H9 (cell line): ENCODE data around the gene TJP3. TPM values are rescaled to one million over a fixed set of nuclear protein-coding genes. Genes with fewer than 3 reads are reported as not detected.
A peak's percentile ranks its signal among the peaks of the same experiment; 100 is the strongest.

Experiments
- DNase-seq: peaks from one replicate; pipeline ENCODE4 v3.0.0-alpha.2; 2017
- H2AFZ ChIP-seq: one replicate; pipeline ENCODE4 v1.6.1; 2013; ENCODE audit warnings: mild to moderate bottlenecking, low read length, control low read depth, moderate library complexity
- H2AK5ac ChIP-seq: 2 replicates; pipeline ENCODE4 v1.6.1; 2013; ENCODE audit warnings: low read length, control low read depth, mixed read lengths; ENCODE audit not compliant: insufficient read length
- H2BK120ac ChIP-seq: one replicate; pipeline ENCODE4 v1.6.1; 2013; ENCODE audit warnings: low read depth, mild to moderate bottlenecking, low read length, control low read depth, inconsistent platforms; ENCODE audit not compliant: poor library complexity, severe bottlenecking
- H2BK12ac ChIP-seq: 2 replicates; pipeline ENCODE4 v1.6.1; 2013; ENCODE audit warnings: low read length, control low read depth, mixed read lengths, low read depth; ENCODE audit not compliant: insufficient read length
- H2BK15ac ChIP-seq: 2 replicates; pipeline ENCODE4 v1.6.1; 2013; ENCODE audit warnings: low read depth, low read length, control low read depth
- H2BK20ac ChIP-seq: one replicate; pipeline ENCODE4 v1.6.1; 2013; ENCODE audit warnings: low read depth, mild to moderate bottlenecking, low read length, control low read depth, inconsistent platforms; ENCODE audit not compliant: poor library complexity, severe bottlenecking
- H2BK5ac ChIP-seq: 2 replicates; pipeline ENCODE4 v1.6.1; 2013; ENCODE audit warnings: low read length, control low read depth, mixed read lengths; ENCODE audit not compliant: insufficient read length
- H3K14ac ChIP-seq: 2 replicates; pipeline ENCODE4 v1.6.1; 2013; ENCODE audit warnings: low read length, control low read depth; ENCODE audit not compliant: insufficient read depth
- H3K18ac ChIP-seq: 2 replicates; pipeline ENCODE4 v1.6.1; 2013; ENCODE audit warnings: low read depth, mild to moderate bottlenecking, mixed read lengths, low read length, control low read depth; ENCODE audit not compliant: insufficient read length
- H3K23ac ChIP-seq: 2 replicates; pipeline ENCODE4 v1.6.1; 2013; ENCODE audit warnings: low read length, control low read depth, mixed read lengths, low read depth; ENCODE audit not compliant: insufficient read length
- H3K23me2 ChIP-seq: 2 replicates; pipeline ENCODE4 v1.6.1; 2013; ENCODE audit warnings: low read depth, mild to moderate bottlenecking, mixed read lengths, low read length, control low read depth; ENCODE audit not compliant: insufficient read length, poor library complexity, severe bottlenecking
- H3K27ac ChIP-seq: 2 replicates; pipeline ENCODE4 v1.5.1; 2013; ENCODE audit warnings: low read length, control low read depth, mixed read lengths, low read depth; ENCODE audit not compliant: insufficient read length
- H3K27me3 ChIP-seq: 2 replicates; pipeline ENCODE4 v1.6.1; 2013; ENCODE audit warnings: low read length, control low read depth, inconsistent platforms; ENCODE audit not compliant: insufficient read depth
- H3K4ac ChIP-seq: 2 replicates; pipeline ENCODE4 v1.6.1; 2013; ENCODE audit warnings: low read depth, mild to moderate bottlenecking, control low read depth, inconsistent platforms, low read length, moderate library complexity
- H3K4me1 ChIP-seq: 2 replicates; pipeline ENCODE4 v1.6.1; 2013; ENCODE audit warnings: low read length, control low read depth, inconsistent platforms; ENCODE audit not compliant: insufficient read depth
- H3K4me2 ChIP-seq: 2 replicates; pipeline ENCODE4 v1.6.1; 2013; ENCODE audit warnings: low read length, control low read depth, mixed read lengths; ENCODE audit not compliant: insufficient read length, insufficient read depth
- H3K56ac ChIP-seq: 2 replicates; pipeline ENCODE4 v1.6.1; 2013; ENCODE audit warnings: low read depth, mild to moderate bottlenecking, mixed read lengths, low read length, control low read depth; ENCODE audit not compliant: insufficient read length
- H3K79me1 ChIP-seq: 2 replicates; pipeline ENCODE4 v1.6.1; 2013; ENCODE audit warnings: low read depth, mild to moderate bottlenecking, moderate library complexity, low read length, control low read depth, inconsistent platforms; ENCODE audit not compliant: insufficient read depth, poor library complexity, severe bottlenecking
- H3K79me2 ChIP-seq: 2 replicates; pipeline ENCODE4 v1.6.1; 2013; ENCODE audit warnings: low read length, control low read depth, inconsistent platforms; ENCODE audit not compliant: insufficient read depth
- H3K9ac ChIP-seq: 2 replicates; pipeline ENCODE4 v1.6.1; 2013; ENCODE audit warnings: low read length, control low read depth, mixed read lengths; ENCODE audit not compliant: insufficient read length; ENCODE audit errors: extremely low read depth
- H3K9me3 ChIP-seq: one replicate; pipeline ENCODE4 v1.6.1; 2013; ENCODE audit warnings: low read depth, low read length, inconsistent platforms; ENCODE audit not compliant: control insufficient read depth
- H3T11ph ChIP-seq: one replicate; pipeline ENCODE4 v1.6.1; 2013; ENCODE audit warnings: mild to moderate bottlenecking, low read length, control low read depth, inconsistent platforms
- H4K20me1 ChIP-seq: one replicate; pipeline ENCODE4 v1.6.1; 2013; ENCODE audit not compliant: control insufficient read depth, insufficient read length, insufficient read depth
- H4K5ac ChIP-seq: 2 replicates; pipeline ENCODE4 v1.6.1; 2013; ENCODE audit warnings: low read depth, mild to moderate bottlenecking, mixed read lengths, low read length, control low read depth; ENCODE audit not compliant: insufficient read length
- H4K8ac ChIP-seq: replicated peaks from 2 replicates; pipeline ENCODE4 v1.6.1; 2013; ENCODE audit warnings: low read length, control low read depth, mixed read lengths, low read depth; ENCODE audit not compliant: insufficient read length
- H4K91ac ChIP-seq: 2 replicates; pipeline ENCODE4 v1.6.1; 2013; ENCODE audit warnings: low read depth, mild to moderate bottlenecking, moderate library complexity, mixed read lengths, low read length, control low read depth; ENCODE audit not compliant: insufficient read length
- H3K27ac Mint-ChIP-seq, 3 experiments: 2 replicates in 2 of 3; 3 replicates in 1 of 3; pipeline ENCODE4 v1.8.0; 2020 to 2021; ENCODE audit warnings: mixed read lengths in 3 of 3, mild to moderate bottlenecking in 1 of 3, moderate library complexity in 1 of 3
- H3K27me3 Mint-ChIP-seq: 2 replicates; pipeline ENCODE4 v1.8.0; 2021; ENCODE audit warnings: low read depth, mild to moderate bottlenecking, moderate library complexity, mixed read lengths
- H3K36me3 Mint-ChIP-seq, 3 experiments: 2 replicates in 2 of 3; 3 replicates in 1 of 3; pipeline ENCODE4 v1.8.0; 2020 to 2021; ENCODE audit warnings: low read depth in 3 of 3, mixed read lengths in 3 of 3; ENCODE audit not compliant: insufficient read depth in 1 of 3
- H3K4me1 Mint-ChIP-seq, 2 experiments: 2 replicates each; pipeline ENCODE4 v1.8.0; 2020; ENCODE audit warnings: mixed read lengths in 2 of 2
- H3K4me3 Mint-ChIP-seq, 2 experiments: 2 replicates in 1 of 2; 3 replicates in 1 of 2; pipeline ENCODE4 v1.8.0; 2020 to 2021; ENCODE audit warnings: mild to moderate bottlenecking in 2 of 2, mixed read lengths in 2 of 2, moderate library complexity in 1 of 2
- H3K9me3 Mint-ChIP-seq, 2 experiments: 2 replicates in 1 of 2; 3 replicates in 1 of 2; pipeline ENCODE4 v1.8.0; 2020; ENCODE audit warnings: mild to moderate bottlenecking in 2 of 2, mixed read lengths in 2 of 2, moderate library complexity in 1 of 2
- WGBS: extraction: QIAGEN DNeasy Blood & Tissue Kit; methylation state at CpG from one replicate; pipeline ENCODE4 v1.1.7; 2013; ENCODE audit warnings: missing lambda C conversion rate, low lambda C conversion rate, mixed read lengths; ENCODE audit not compliant: insufficient read length; ENCODE audit errors: extremely low coverage; 5-methylcytosine and 5-hydroxymethylcytosine counted together
- total RNA-seq: library from RNA; stranded (reverse); gene quantifications from 2 replicates; pipeline ENCODE4 v1.2.1, GENCODE V29; 2021
- TF ChIP-seq, protein P1 (sequence below): fragments of 200-600 bp; sonication (generic); conservative IDR thresholded peaks from 3 replicates; pipeline ENCODE4 v1.8.0; 2021; ENCODE audit warnings: antibody characterized with exemption, mild to moderate bottlenecking

TJP3 gene
- total RNA-seq, 1 experiment from 2014 or later: 27.3 TPM

DNA sequence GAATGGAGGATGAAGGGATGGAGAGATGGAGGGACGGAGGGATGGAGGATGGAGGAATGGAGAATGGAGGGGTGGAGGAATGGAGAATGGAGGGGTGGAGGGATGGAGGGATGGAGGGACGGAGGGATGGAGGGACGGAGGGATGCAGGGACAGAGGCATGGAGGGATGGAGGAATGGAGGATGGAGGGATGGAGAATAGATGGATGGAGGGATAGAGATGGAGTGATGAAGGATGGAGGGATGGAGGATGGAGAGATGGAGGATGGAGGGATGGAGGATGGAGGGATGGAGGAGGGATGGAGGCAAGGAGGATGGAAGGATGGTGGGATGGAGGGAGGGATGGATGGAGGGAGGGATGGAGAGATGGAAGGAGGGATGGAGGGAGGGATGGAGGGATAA is 30.0 kb upstream of the TJP3 start:
- no peak overlapping the region for H3K4me2 ChIP-seq
- Mint-ChIP-seq H3K27me3 (no peaks in the 10 kb centered on the region), H3K4me3 (no peak overlapping the region), H3K4me1 (peaks cover 21 to 25% of the 10 kb centered on the region in 2 experiments), H3K36me3 (peaks cover 3 to 8% (median 6%) of the 10 kb centered on the region in 3 experiments; a peak in 5 of 7 replicates), H3K9me3 (no peaks in the 10 kb centered on the region), H3K27ac (no peak overlapping the region)
- no peaks in the 10 kb centered on the region for H3K27me3 ChIP-seq
- no peak overlapping the region for H3K14ac ChIP-seq
- no peak overlapping the region for H2AK5ac ChIP-seq
- peak overlapping the region; percentile 32 for H4K8ac ChIP-seq
- no peak overlapping the region for H3K4ac ChIP-seq
- H2BK5ac ChIP-seq: no peak overlapping the region
- WGBS: 100% methylated on average over 3 of the region's 3 CpGs
- H3K27ac ChIP-seq: no peak overlapping the region
- H2BK12ac ChIP-seq: no peak overlapping the region
- H4K20me1 ChIP-seq: peaks cover 9% of the 10 kb centered on the region
- H3K79me2 ChIP-seq: no peaks in the 10 kb centered on the region
- no peak overlapping the region for H3K18ac ChIP-seq
- no peak overlapping the region for H3K9ac ChIP-seq
- H3K56ac ChIP-seq: no peak overlapping the region
- H3T11ph ChIP-seq: no peak overlapping the region
- no peak overlapping the region for H3K23ac ChIP-seq
- no peak overlapping the region for H4K91ac ChIP-seq
- peaks cover 6% of the 10 kb centered on the region for H3K79me1 ChIP-seq
- no peak overlapping the region for H2BK120ac ChIP-seq
- DNase-seq: no peak
- no peaks in the 10 kb centered on the region for H3K9me3 ChIP-seq
- TF ChIP-seq, protein P1, sequence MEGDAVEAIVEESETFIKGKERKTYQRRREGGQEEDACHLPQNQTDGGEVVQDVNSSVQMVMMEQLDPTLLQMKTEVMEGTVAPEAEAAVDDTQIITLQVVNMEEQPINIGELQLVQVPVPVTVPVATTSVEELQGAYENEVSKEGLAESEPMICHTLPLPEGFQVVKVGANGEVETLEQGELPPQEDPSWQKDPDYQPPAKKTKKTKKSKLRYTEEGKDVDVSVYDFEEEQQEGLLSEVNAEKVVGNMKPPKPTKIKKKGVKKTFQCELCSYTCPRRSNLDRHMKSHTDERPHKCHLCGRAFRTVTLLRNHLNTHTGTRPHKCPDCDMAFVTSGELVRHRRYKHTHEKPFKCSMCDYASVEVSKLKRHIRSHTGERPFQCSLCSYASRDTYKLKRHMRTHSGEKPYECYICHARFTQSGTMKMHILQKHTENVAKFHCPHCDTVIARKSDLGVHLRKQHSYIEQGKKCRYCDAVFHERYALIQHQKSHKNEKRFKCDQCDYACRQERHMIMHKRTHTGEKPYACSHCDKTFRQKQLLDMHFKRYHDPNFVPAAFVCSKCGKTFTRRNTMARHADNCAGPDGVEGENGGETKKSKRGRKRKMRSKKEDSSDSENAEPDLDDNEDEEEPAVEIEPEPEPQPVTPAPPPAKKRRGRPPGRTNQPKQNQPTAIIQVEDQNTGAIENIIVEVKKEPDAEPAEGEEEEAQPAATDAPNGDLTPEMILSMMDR: no peak
- H3K4me1 ChIP-seq: peaks cover 7% of the 10 kb centered on the region; the same call in 1 of the 2 replicates
- no peak overlapping the region for H4K5ac ChIP-seq
- no peak overlapping the region for H2BK20ac ChIP-seq
- H3K23me2 ChIP-seq: no peaks in the 10 kb centered on the region
- no peak overlapping the region for H2AFZ ChIP-seq
- no peak overlapping the region for H2BK15ac ChIP-seq
